Type B pancreatic cell (in vitro differentiated cells): ENCODE measurements around the gene CAB39. TPM values are rescaled to one million over a fixed set of nuclear protein-coding genes. Genes with fewer than 3 reads are reported as not detected.
A peak's percentile ranks its signal among the peaks of the same experiment; 100 is the strongest.

ENCODE experiments used
- DNase-seq: peaks from one replicate; pipeline ENCODE4 v3.0.0; 2021; ENCODE audit warnings: mixed read lengths; ENCODE audit not compliant: unreplicated experiment; ENCODE audit errors: extremely low spot score
- H3K27ac Mint-ChIP-seq: 2 replicates; pipeline ENCODE4 v1.8.0; 2021; ENCODE audit warnings: mild to moderate bottlenecking, mixed read lengths
- H3K27me3 Mint-ChIP-seq: 2 replicates; pipeline ENCODE4 v1.8.0; 2021; ENCODE audit warnings: mixed read lengths
- H3K36me3 Mint-ChIP-seq: 2 replicates; pipeline ENCODE4 v1.8.0; 2021; ENCODE audit warnings: mixed read lengths
- H3K4me1 Mint-ChIP-seq: one replicate; pipeline ENCODE4 v1.8.0; 2021; ENCODE audit warnings: mixed read lengths; ENCODE audit not compliant: unreplicated experiment
- H3K4me3 Mint-ChIP-seq: 2 replicates; pipeline ENCODE4 v1.8.0; 2021; ENCODE audit warnings: mild to moderate bottlenecking, mixed read lengths
- H3K9me3 Mint-ChIP-seq: 2 replicates; pipeline ENCODE4 v1.8.0; 2021; ENCODE audit warnings: mixed read lengths
- total RNA-seq: library from RNA; stranded (reverse); gene quantifications from 2 replicates; pipeline ENCODE4 v1.2.1, GENCODE V29; 2021; ENCODE audit warnings: low replicate concordance
- TF ChIP-seq, protein P1 (sequence below): fragments of 200-600 bp; sonication (generic); conservative IDR thresholded peaks from 2 replicates; pipeline ENCODE4 v1.5.0; 2021; ENCODE audit warnings: antibody characterized with exemption, mild to moderate bottlenecking

Gene CAB39
- total RNA-seq, 1 donor from 2014 or later = 49.2 TPM

DNA sequence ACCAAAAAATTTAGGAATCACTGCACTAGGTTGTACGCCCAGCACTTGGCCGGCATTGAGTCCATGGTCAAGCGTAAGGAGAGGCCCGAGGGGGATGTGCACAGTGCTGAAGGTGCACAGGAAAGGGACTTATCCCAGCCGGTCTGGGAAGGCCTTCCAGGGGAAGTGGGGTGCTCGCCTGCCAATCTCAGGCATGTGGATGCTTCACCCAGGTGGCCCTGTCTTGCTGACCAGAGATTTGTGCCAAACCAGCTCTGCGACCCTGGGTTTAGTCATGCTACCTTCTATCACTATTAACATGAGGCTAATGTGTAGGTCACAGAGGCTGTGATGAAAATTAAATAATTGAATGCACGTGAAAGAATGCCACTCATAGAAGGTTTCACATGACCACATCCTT is 150.4 kb downstream of the CAB39 start:
- H3K4me1 Mint-ChIP-seq = peaks cover 31% of the 10 kb centered on the region
- H3K36me3 Mint-ChIP-seq = no peaks in the 10 kb centered on the region
- peak overlapping the region; percentile 96 for H3K4me3 Mint-ChIP-seq
- no peak for DNase-seq
- H3K9me3 Mint-ChIP-seq = peaks cover 4% of the 10 kb centered on the region
- TF ChIP-seq, protein P1, sequence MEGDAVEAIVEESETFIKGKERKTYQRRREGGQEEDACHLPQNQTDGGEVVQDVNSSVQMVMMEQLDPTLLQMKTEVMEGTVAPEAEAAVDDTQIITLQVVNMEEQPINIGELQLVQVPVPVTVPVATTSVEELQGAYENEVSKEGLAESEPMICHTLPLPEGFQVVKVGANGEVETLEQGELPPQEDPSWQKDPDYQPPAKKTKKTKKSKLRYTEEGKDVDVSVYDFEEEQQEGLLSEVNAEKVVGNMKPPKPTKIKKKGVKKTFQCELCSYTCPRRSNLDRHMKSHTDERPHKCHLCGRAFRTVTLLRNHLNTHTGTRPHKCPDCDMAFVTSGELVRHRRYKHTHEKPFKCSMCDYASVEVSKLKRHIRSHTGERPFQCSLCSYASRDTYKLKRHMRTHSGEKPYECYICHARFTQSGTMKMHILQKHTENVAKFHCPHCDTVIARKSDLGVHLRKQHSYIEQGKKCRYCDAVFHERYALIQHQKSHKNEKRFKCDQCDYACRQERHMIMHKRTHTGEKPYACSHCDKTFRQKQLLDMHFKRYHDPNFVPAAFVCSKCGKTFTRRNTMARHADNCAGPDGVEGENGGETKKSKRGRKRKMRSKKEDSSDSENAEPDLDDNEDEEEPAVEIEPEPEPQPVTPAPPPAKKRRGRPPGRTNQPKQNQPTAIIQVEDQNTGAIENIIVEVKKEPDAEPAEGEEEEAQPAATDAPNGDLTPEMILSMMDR = no peak
- H3K27ac Mint-ChIP-seq = no peak overlapping the region
- H3K27me3 Mint-ChIP-seq = no peaks in the 10 kb centered on the region

DNA sequence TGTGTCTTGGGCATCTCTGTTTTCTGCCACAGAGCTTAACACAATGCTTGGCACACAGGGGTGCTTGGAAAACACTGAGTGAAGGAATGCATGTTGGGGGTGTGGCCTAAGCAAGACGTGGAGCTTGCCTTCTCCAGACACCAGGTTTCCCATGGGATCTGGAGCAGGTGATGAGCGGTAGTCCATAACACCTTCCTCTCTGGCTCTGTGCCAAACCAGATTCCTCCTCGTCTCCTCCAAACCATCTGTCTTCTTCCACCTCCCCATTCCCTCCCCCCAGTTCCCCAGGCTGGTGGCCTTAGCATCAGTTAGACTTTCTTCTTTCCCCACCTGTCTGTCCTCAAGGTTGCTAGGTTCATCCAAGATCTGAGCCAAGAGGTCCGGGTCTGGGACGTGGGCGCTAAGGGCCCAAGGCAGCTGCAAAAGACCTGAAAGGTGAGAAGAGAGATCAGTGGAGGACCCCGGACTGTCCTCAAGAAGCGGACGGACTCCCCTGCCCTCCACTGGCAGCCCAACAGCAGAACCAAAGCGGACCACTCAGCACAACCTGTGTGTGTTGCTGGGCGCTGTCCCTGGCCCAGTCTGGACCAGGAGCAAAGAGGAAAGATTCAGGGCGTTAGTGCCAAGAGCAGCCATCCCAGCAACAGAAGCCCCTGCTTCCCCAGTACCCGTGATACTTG is 150.9 kb downstream of the CAB39 start:
- Mint-ChIP-seq H3K36me3 (no peaks in the 10 kb centered on the region), H3K27ac (peak overlapping the region; percentile 70), H3K4me1 (peaks cover 34% of the 10 kb centered on the region), H3K27me3 (no peaks in the 10 kb centered on the region), H3K9me3 (peaks cover 4% of the 10 kb centered on the region), H3K4me3 (peak overlapping the region; percentile 96)
- no peak for DNase-seq
- TF ChIP-seq, protein P1 = no peak

DNA sequence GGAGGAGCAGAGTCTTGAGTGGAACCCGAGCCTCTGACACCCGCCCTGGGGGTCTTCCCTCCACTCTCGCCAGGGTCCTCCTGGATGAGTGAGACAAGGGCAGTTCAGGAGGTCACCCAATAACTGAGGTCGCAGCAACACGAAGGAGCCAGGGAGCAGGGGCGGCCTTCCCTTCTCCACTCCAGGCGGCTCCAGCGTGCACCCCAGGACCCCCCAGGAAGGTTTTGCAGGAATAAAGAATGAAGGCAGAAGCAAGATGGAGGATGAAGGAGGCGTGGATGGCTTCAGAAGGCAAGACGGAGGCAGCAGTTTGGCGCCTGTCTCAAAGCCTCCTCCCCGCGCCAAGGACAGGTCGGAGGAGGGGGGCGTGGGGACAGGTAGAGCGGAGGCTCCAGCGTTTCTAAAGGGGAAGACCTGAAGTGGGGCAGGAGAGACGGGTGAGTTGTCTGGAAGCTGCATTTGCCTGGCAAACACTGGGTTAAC is 151.5 kb downstream of the CAB39 start:
- TF ChIP-seq, protein P1 = no peak
- no peaks in the 10 kb centered on the region for H3K27me3 Mint-ChIP-seq
- peak overlapping the region; percentile 91 for H3K27ac Mint-ChIP-seq
- peaks cover 40% of the 10 kb centered on the region for H3K4me1 Mint-ChIP-seq
- peak overlapping the region; percentile 96 for H3K4me3 Mint-ChIP-seq
- peaks cover 4% of the 10 kb centered on the region for H3K9me3 Mint-ChIP-seq
- no peaks in the 10 kb centered on the region for H3K36me3 Mint-ChIP-seq
- no peak for DNase-seq

DNA sequence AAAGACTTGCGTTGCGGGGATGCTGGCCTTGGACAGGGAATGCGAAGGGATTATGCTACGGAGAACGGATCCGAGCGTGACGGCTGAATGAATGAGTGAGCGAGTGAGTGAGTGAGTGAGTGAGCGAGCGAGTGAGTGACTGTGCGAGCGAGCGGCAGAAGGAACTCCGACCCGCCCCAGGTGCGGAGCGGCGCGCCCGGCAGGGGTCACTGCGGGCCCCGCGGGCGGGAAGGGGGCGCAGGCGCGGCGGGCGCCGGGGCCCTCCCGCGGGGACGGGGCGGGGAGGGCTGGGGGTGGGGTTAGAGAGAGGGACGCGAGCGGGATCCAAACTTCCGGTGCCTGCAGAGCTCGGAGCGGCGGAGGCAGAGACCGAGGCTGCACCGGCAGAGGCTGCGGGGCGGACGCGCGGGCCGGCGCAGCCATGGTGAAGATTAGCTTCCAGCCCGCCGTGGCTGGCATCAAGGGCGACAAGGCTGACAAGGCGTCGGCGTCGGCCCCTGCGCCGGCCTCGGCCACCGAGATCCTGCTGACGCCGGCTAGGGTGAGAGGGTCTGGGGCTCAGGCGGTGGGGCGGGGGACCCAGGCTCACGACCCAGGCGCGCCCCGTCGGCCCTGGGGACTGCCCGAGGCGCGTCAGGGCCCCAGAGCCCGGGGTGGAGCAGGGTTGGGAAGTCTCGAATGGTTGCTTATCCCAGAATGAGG is 152.1 kb downstream of the CAB39 start, which contains the start of gene ITM2C:
Gene ITM2C, plus strand, starts transcription at position 338 of the 702 bp plus-strand sequence. Its CDS starts 84 bp downstream, at position 422.
- Mint-ChIP-seq H3K4me1 (peaks cover 43% of the 10 kb centered on the region), H3K36me3 (no peaks in the 10 kb centered on the region), H3K27me3 (no peaks in the 10 kb centered on the region), H3K4me3 (peak within 1 kb of the TSS; percentile 96), H3K9me3 (peaks cover 1% of the 10 kb centered on the region), H3K27ac (peak within 1 kb of the TSS; percentile 91)
- TF ChIP-seq, protein P1 = peak; percentile 63
- peak; percentile 86 for DNase-seq

DNA sequence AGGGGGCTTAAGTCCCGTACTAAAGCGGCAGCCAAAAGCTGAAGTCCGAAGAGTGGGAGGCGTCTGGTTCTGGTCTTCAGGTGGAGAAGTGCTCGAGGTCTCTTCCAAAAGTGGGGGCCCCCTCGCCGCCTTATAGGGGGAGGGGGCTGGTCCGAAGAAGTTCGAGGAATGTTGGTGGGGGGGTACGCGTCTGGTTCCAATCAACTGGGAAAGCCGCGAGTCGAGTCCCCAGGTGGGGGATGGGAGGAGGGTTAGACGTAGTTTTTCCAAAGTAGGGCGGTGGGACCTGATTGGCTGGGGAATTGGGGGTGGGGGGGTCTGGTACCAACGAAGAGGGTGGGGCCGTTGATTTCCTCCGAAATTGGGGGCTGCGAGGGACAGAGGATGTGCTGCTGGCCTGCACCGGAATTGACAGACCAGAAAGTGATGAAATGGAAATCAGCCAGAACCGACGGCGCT is 152.7 kb downstream of the CAB39 start:
- Mint-ChIP-seq H3K4me3 (peak overlapping the region; percentile 96), H3K27me3 (no peaks in the 10 kb centered on the region), H3K9me3 (no peaks in the 10 kb centered on the region), H3K36me3 (no peaks in the 10 kb centered on the region), H3K27ac (peak overlapping the region; percentile 64), H3K4me1 (peaks cover 49% of the 10 kb centered on the region)
- no peak for DNase-seq
- TF ChIP-seq, protein P1 = no peak
